ENCODE measurements around the gene RABIF.

RABIF gene

DNA sequence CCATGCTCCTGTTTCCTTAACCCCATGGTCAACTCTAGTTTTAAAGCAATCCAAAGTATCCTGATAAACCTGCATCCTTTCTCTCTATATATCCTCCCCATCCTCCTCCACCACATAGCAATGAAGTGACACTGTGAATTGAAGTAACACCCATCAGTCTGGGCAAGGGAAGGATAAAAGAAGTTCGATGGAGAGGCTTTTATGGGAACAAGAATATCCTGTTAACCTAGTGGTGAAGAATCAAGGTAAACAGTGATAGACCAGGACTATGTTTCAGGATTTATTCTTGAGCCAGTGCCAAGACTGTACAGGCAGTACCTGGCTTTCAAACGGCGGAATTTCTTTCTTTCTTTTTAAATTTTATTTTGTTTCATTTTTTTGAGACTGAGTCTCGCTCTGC, 17.6 kb downstream of the RABIF start:
- DNase-seq: no peak

- DNase-seq: no peak
Observed at GRCh38 chr1:202862679-202863560, 26.0 kb downstream of the RABIF start.

DNA sequence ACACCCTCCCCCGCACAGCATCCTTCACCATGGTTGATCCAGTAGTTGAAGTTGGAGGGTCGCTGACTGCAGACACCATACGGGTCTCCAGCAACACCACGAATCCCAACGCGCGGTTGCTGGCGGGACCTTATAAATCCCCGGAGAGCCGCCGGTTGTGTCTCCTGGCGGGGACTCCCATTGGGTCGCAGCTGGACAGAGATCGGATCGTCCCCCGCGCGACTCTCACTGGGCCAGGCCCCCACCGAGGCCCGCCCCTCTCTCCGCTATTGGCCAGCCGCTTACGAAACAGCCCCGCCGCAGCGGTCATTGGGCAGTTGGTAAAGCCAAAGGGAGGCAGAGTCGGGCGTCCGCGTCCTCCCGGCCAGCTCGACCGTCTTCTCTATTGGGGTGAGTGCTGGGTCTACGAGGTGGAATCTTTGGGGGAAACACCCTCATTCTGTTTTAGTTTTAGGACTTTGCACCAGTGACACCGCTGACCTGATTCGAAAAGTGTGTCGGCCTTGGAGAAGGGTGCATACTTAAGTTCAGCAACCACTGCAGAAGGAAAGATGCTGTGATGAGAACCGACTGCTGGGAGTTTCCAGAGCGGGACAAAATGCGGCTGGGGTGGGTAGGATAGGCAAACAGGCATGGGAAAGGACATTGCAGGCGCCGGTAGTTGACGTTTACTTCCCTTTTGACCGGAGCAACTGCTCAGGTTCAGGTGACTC, 27.4 kb downstream of the RABIF start:
- DNase-seq: peak; percentile 30

GRCh38 chr1:202860744-202861419, 28.1 kb downstream of the RABIF start:
- DNase-seq: peak; percentile 32

- DNase-seq: no peak
Observed at GRCh38 chr1:202858789-202859414, 30.0 kb downstream of the RABIF start.

DNA sequence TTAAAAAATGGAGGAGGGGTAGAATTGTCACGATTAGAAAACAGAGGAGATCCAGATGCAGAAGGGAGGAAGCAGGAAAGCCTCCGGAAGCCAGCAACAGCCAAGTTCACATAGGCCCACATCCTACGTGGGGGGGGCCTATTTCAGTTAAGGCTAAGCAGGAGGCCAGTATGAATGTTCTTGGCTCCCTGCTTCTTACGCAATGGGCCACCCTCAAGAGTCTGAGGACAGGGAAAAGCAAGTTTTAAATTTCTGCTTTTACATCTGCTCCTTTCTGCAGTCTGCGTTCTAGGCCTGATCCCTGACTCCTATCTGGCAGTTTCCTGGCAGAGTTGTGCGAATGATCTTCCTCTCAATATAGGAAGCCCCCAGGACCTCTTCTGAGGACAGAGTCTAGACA, 30.6 kb downstream of the RABIF start:
- no peak for DNase-seq

DNA sequence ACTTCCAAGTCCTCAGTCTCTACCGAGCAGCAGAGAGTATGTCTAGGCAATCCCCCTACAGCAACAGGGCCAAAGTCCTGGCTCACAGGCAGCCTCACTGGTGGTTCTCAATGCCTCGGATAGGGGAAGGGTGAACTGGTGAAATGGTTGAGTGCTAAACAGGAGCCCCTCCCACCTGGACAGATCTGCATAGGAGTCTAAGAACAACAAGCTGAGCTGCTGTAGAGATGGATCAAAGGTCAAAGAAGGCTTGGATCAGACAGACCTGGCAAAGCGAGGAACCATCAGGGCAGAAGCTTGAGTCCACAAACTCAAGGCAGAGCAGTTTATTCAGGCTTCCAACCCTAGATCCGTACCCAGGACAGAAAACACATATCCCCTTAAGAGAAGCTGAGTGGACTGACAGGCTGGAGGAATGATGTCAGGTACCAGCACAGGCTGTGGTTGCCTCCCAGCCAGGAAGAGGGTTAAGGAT, 31.8 kb downstream of the RABIF start:
- no peak for DNase-seq

GRCh38 chr1:202856014-202856413, 32.9 kb downstream of the RABIF start:
- no peak for DNase-seq

DNA sequence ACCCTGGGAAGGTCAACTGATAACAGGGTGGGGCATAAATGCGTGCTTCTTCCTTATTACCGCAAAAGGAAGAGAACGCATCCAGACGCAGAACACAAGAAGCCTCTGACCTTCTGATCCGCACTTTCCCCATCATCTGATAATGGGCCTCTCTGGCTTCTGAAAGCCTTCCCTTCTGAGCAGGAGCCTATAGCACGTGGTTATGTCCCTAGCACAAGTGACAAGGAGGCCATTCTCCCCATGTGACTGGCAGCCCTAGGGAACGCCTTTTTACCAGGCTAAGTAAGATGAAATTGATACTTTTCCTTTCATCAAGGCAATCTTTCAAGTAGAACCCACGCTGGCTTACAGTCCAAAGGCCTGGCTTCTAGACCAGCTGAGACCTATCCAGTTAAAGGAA, 34.2 kb downstream of the RABIF start:
- DNase-seq: no peak

DNA sequence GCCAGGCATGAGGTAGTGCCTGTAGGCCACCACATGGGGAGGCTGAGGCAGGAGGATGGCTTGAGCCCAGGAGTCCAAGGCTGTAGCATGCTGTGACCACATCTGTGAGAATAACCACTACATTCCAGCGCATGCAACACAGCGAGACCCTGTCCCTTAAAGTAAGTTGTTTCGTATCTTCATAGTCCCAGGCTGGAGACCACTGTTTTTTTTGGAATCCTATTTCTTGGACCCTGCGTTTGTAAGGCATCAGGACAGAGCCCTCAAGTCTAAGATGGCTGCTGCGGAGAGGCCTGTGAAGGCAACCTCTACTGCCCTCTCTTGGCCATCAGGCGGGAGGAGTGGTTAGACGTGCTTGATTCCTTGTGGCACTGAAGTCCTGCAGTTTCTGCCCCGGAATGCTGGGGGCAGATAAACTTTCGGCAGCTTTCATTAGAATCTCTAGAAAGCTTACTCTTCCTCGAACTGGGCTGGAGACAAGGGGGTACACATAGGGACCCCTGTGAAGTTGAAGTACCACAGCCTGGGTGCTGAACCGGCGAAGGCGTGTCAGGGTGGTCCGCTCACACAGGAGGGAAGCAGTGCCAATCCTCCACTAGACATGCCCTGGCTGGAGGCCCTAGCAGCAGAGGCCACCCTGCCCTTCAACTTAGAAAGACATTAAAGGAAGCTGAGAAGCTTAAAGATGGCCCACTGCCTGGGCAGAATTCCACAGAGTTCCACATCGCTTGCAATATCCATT, 36.6 kb downstream of the RABIF start:
- DNase-seq: peak; percentile 44

GRCh38 chr1:202850593-202851362, 38.2 kb downstream of the RABIF start:
- no peak for DNase-seq

- DNase-seq: no peak
Observed at GRCh38 chr1:202848191-202848542, 40.8 kb downstream of the RABIF start.

DNA sequence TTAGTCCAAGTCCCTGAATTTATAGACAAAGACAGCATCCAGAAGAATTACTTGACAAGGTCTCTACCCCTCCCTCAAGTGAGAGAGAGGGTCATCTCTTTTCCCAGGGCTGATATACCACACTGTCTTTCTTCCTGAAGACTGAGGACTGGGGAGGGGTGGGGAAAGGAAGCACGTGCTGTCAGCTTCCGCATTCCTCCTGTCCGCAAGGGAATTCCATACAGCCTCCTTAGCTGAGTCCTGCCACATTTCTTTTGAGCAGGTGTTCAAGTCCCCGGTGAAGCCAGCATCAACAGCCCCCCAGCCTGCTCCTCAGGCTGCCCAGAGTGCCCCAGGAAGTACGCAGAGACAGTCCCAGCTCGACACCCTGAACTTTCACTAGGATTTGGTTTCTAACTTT, 44.0 kb downstream of the RABIF start:
- no peak for DNase-seq

DNA sequence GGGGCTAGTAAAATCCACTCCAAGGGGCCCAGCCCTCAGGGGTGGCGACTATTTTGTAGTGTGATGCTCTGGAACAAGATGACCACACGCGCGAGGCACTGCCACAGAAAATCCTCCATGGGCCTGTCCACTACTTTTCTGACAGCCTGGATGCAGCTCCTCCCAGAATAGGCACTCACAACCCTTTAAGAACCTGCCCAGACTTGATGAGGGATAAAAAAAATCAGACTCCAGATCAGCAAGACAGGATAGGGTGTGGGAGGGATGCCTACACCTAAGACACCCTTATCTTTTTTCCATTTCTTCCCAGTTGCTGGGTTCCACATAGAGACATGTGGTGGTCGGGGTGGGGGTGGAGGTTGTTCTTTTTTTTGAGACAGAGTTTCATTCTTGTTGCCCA, 44.7 kb downstream of the RABIF start:
- DNase-seq: no peak

DNA sequence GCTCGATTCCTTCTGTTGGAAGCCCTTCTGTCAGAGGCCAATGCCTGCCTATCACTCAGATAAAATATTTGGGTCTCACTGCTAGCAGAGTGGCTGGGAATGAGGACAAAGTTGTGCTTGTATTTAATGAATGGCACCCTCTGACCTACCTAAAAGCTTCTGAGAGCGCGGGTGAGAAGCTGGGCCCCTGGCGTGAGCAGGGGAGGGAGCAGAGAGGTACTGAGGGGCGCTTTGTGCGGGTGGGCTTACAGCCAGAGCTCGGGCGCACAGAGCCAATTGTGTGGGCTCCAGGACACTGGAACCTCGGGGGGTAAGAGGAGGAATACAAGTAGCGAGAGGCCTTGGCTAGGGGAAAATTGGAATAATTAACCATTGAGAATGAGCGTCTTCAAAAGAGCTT, 45.9 kb downstream of the RABIF start:
- DNase-seq: no peak

- no peak for DNase-seq
Observed at GRCh38 chr1:202837746-202838262, 51.1 kb downstream of the RABIF start.

- no peak for DNase-seq
Observed at GRCh38 chr1:202836623-202837403, 52.1 kb downstream of the RABIF start.

- peak; percentile 8 for DNase-seq
Observed at GRCh38 chr1:202835548-202836072, 53.3 kb downstream of the RABIF start.

GRCh38 chr1:202834771-202835547, 54.0 kb downstream of the RABIF start:
- peak; percentile 24 for DNase-seq
